Glomerular visceral epithelial cell (primary cell): ENCODE data around the gene APC2.
A peak's percentile ranks its signal among the peaks of the same experiment; 100 is the strongest.
"Not testable (repeated sequence)": the region's sequence is repeated elsewhere in the genome, so short reads cannot be mapped to it uniquely, and the experiment has no call there.

ENCODE experiments used
- DNase-seq: peaks from one replicate; pipeline ENCODE4 v3.0.0-alpha.2; 2016; ENCODE audit errors: extremely low spot score

APC2 gene

DNA sequence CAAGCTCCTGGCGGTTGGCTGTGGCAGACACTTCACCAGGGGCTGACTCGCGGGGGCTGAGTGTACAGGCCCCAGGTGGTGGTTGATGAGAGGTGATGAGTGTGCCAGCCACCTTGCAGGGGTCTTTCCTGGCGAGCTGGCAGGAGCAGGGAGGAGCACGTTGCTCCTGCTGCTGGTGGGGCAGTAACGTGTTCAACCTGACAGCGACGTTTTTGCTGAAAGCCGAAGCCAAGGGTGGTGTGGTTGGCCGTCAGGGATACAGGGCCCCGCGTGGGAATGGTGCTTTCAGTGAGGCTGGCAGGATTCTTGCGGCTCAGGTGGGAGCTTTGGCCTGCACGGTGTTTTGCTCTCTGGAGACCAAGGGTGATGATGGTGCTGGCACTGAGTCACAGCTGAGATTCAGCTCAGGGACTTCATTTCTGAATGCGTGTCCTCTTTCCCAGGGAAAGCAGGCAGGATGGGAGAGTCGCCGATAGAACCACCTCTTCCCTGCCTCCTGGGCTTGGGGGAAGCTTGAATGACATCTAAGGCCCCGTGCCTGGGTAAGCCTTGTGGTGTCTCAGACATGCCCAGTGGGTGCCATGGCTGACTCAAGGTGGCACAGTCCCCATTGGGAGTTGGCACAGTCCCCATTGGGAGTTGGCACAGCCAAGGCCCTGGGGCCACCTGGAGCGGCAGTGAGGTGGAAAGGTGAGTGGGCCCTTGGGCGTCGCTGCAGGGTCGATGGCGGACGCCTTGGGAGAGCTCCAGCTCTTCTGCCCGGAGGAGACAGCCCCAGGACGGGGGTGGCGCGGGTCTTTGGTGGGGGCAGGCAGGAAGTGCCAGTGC is 33.7 kb upstream of the APC2 start:
- peak; percentile 32 for DNase-seq

DNA sequence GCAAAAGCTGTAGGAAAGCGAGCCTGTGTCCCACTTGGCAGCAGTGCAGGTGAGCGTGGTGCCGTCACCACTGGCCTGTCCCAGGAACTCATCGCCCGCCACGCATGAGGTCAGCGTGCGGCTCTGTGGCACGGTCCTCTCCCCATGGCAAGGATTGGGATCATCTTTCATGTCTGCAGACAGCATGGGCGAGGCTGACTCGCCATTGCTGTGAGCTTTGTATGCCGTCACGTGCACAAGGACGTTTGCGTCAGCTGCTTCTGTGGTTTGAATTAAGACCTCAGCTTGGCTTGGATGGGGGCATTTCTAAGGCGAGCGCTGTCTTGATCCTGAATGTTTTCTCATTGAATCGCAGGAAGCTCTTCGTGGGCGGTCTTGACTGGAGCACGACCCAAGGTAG is 32.8 kb upstream of the APC2 start:
- DNase-seq = no peak

DNA sequence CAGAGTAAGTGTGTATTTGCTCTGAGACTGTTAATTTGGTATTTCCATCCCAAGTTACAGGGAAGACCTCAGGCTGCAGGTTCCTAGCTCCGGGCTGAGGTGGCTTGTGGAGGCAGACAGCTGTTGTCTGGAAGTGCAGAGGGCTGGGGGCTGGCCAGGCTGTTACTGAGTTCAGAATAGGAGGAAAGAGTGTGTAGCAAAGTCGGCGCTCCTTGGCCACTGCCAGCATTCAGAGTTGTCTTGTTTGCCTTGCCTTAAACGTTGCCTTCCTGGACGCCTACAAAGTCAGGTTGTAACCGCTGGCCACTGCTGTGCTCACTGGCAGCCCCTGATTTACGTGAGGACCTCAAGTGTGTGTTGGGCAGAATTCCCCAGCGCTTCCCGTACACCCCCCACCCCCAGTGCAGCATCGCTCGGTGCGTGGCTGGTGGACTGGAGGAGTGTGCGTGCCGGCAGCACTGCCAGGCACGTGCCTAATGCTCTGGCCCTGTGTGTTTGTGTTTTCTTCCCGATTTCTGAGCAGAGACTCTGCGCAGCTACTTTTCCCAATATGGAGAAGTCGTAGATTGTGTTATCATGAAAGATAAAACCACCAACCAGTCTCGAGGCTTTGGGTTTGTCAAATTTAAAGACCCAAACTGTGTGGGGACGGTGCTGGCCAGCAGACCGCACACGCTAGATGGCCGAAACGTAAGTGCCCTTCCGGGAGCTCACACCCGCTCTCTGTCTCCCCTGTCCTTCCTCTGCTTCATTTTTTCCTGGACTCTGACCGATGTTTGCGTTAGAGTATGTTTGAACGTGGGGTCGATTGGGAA is 32.0 kb upstream of the APC2 start:
- DNase-seq = no peak

DNA sequence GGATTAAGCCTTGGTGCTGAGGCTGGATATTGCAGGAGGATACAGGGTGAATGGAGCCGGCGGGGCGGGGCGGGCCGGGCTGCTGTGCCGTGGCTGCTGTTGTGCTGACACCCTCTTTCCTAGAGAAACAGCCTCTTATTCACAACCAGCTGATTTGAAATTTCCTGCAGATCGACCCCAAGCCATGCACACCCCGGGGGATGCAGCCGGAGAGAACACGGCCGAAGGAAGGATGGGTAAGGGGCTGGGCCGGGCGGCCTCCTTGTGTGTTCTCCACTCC is 31.5 kb upstream of the APC2 start:
- no peak for DNase-seq

DNA sequence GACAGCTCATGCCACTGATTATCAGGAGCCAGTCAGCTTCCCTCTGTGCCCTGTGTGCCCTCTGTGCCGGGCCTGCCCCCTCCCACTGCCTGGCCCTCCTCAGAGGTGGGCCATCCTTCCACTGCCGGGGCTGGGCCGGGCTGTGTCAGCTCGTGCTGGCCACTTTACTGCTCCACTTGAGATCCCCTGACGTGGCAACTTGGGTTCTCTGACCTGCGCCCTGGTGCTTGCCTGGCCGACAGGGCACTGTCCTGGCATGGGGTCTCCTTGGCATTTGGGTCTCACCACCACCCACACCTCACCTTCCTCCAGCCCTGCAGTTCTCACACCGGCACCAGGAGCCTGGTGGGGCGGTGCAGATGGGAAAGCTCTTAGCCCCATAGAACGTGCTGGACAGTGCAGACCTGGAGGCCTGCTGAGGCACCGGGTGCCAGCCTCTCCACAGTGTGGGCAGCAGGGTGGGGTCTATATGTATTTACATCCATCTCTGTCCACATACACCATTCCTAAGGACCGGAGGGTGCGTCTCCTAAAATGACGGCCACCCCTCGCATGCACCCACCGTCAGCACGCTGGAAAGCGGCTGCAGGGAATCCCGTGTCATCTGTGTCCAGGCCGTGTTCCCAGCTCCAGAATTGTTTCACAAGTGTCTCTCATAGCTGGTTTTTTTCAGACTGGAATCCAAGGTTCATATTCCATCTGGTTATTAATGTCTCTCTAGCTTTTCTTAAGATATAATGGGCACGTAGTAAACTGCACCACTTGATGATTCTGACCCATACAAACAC is 30.8 kb upstream of the APC2 start:
- no peak for DNase-seq

DNA sequence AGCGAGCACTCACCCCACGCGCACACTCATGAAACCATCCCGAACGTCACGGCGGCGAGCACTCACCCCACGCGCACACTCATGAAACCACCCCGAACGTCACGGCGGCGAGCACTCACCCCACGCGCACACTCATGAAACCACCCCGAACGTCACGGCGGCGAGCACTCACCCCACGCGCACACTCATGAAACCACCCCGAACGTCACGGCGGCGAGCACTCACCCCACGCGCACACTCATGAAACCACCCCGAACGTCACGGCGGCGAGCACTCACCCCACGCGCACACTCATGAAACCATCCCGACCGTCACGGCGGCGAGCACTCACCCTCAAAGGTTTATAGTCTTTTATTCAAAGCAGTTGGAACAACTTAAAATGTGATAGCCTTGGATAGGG is 29.8 kb upstream of the APC2 start:
- DNase-seq = not testable (repeated sequence)

DNA sequence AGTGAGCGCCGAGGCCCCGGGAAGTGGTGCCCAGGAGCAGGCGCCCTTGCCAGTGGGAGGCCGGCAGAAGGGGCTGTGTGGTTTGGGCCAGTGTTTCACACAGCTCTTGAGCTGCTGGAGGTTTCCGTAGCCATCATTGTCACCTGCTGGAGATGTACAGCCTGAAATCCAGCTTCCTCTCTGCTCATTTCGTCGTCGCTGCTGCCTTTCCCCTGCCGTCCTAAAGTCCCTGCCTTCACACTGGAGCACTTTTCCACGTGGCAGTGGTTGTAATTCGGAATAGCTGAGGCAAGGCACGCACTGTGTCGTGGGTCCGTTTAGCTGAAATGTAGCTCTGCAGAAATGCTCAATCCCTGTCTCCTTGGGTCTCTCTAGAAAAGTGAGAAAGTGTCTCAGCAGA is 29.3 kb upstream of the APC2 start:
- DNase-seq = no peak

DNA sequence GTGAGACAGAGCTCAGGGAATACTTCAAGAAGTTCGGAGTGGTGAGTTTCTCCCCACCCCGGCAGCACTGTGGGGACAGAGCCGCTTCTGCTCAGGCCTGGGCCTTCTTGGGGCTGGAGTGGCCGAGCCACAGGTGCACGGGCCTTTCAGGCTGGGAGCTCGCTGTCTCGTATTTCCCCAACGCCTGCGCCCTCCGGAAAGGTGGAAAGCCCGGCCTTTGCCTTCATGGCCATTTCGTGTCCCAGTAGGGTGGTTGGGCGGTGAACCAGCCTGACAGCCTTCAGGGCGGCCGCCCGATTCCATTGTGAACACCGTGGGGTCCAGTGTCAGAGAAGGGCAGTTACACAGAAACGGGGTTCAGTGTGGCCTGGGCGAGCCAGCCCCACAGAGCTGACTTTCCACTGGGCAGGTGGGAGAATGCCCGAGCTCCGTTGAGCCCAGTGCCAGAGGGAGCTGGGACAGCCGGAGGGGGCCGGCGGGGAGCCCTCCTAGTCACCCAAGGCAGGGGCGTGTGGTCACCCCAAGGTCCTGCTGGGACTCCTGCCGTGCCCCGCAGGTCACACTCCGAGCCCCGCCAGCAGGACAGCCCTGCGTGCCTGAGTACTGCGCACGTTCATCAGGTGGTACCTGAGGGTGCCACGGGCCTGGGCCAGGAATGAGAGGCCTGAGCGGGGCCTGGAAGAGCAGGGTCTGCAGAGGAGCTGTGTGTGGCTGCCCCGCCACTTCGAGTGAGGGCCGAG is 28.5 kb upstream of the APC2 start:
- no peak for DNase-seq

DNA sequence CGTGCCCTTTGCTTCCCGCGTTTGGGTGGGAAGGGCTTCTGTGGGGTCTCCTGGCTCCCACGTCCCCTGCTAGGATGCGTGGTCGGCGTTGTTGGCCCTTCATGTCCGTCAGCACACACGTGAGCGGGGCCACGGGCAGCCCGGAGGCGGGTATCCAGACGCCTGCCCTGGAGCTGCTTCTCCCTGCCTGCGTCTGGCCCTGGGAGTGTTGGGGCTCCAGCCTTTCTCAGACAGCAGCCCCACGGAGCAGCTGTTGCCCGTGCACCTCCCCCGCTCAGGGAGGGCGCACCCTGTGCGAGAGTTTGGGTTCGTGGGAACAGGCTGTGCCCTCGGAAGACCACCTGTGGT is 28.0 kb upstream of the APC2 start:
- no peak for DNase-seq

DNA sequence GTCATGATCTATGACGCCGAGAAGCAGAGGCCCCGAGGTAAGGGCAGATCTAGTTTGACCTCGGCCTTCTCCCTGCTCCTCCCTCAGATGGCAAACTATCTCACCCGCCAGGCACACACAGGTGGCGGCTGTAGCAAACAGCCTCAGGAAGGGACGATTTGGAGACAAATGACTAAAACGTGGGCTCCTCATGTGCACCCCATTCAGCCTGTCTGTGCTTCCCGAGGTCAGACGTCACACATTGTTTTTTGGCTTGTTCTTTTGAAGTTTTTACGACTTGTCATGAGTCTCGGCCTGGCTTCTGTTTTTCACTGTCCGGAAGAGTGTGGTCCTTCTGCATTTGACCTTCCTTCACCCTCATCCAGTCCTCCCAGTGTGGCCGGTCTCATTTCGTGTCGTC is 27.6 kb upstream of the APC2 start:
- no peak for DNase-seq

DNA sequence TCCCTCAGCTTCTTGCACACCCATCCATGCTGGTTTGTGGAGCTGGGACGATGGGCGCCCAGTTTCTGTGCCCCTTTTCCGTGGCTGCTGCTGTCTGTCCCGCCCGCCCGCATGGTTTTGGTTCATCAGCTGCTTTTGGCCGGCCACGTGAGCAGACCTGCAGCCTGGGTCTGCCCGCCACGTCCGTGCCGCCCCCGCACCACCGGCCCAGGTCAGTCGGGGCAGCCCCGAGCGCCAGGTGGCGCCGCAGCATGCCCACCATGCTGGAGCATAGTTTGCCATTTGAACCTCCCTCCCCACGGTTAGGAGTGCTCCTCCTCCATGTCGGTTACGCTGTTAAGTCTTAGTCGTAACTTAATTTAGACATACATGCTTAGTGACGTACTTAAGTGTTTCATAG is 27.0 kb upstream of the APC2 start:
- no peak for DNase-seq

DNA sequence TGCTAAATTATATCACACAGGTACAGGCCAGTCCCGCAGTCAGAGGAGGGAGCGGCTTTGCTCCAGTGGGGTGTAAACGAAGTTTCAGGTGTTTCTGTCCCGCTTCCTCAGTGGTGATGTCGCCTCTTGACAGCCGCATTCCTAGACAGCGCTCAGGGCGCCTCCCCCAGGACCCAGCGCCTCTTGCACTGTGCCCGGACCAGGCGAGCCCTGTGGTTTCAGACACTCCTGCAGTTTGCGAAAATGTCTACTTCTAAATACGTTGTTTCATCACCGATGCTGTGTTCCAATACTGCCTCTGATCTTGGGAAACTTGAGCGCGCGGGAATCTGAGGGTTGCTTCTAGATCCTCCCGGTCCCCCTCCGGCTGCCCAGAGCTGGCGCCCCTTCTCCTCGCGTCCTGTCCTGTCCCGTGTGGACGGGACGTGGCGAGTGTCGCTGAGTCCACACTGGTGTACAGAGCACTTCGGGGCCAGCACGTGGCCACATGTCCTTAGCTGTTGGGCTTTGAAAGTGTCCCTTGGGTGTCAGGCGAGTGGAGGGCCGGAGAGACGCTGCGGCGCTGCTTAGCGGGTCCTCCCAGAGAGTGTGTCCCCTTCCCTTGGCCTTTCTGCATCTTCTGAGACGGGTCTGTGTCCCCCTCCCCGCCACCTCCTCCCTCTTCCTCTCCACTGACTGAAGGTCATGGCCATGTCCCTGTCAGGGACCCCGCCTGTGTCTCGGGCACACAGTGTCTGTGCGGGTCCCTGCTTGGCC is 26.3 kb upstream of the APC2 start:
- DNase-seq = no peak

DNA sequence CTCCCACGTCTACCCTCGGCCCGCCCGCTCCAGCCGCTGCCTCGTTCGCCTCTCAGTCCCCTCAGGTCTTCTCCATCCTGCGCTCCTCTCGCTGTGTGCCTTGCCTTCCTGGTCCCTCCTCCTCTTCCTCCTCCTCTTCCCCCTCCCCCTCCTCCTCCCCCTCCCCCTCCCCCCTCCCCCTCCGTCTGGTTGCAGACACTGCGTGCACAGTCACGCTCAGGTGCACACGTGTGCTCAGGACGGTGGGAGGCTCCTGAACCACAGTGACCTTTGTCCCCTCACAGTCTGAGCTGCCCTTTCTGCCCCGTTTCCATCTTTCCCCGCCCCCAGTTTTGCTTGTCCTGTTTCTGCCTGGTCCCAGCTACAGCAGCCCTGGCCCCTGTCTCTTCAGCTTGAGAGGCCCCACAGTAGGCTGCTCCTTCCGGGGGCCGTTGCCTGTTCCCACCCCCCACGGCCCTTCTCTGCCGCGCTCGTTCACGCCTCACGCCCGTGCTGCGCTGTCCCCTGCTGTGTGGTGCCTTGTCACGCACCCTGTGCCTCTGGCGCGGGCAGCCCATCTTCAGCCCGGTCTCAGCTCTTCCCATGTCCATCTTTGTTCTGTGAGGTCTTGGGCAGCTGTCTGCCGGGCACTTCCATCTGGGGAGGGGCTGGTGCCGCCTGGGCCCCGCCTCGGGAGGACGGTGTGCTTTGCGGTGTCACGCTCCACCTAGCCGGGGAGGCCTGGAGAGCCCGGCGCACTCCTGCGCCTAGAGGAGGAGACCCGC is 25.5 kb upstream of the APC2 start:
- DNase-seq = no peak

DNA sequence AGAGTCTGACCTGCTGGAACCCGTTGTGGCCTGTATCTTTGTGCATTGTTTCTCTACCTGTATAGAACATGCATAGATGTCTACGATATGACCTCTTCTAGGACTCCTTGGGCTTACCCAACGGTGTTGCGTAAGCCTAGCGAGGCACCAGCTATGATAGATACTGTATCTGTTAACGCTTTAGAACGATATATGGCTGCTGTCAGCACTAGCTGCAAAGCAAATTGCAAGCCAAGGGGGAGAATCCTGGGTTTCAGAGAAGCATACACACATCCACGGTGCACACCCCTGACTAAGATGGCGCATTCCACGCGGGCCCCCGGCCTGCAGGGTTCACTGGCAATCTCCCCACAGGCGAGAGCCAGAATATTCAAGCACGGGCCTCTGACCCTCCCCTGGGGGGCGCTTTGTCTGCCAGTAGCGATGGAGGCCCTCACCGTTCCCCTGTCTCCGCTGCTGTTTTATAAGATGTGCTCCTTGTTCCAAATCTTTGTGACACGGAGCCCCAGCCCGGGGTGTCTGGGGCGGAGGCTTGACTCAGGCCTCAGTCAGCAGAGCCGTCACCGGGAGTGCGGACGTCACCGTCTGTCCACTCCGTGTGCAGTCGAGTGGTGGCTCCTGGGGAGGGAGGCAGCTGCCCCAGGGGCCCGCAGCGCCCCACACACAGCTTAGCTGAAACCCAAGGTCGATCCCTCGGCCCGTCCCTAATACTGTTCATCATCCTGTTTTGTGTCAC is 24.7 kb upstream of the APC2 start:
- no peak for DNase-seq

DNA sequence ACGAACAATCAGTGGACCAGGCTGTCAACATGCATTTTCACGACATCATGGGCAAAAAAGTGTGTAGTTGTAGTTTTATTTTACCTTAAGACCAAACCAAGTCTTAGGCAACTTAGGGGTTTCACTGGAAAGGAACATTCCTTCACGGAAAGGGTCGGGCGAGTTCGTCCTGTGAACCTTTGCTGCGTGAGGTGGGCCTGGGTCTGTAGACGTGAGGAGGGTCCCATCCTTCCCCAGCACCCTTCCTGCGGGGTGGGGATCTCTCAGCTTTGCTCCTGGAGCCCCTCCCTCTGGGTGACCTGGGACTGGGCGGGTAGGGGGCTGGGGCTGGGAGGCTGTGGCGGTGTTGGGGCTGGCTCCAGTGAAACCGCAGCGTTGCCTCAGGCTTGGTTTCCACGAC is 24.0 kb upstream of the APC2 start:
- DNase-seq = no peak

DNA sequence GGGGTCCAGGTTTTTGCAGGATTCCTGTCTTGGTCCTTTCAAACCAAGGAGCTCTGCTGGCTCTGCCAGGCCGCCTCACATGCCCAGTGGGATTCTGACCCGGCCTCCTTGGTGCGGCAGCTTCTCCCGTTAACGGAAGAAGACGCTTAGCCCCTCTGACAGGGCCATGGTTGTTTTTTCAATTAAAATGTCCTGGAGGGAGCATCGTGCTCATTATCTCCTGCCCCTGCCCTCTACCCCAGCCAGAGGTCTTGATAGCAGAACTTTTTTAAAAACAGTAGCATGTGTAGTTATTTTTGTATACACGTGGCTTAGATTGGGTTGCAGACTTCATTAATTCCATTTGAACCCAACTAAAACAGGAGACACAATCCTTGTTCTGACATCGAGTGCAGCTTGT is 23.2 kb upstream of the APC2 start:
- DNase-seq = no peak

DNA sequence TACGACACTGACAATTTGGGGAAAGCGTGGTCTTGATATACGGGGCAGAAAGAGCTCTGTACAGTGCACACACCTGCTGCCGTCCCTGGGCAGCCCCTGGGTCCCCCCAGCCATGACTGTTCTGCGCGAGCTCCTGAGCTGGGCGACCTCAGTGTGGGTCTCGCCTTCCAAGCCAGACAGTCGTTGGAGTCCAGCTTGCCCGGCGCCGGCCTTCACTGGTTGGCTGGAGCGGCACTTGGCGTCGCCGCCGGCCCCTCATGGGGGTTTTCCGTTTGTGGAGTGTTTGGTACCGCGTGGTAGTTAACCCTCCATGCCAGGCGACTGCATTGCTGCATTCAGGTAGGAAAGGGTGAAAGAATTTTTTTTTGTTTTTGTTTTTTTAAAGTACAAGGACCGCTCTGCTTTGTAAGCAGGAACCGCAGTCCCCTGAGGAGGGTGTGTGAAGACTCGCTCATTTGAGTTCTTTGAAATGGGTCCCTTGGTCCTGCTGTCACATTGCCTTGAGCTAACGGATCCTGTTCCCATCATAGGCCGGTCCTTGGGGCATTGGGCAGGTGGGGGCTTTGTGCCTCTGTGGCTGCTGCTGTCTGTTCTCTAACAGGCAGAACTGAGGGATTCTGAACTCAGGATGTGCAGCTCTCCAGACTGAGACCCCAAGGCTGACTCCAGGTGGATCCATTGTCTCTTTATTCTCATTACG is 22.6 kb upstream of the APC2 start:
- no peak for DNase-seq

DNA sequence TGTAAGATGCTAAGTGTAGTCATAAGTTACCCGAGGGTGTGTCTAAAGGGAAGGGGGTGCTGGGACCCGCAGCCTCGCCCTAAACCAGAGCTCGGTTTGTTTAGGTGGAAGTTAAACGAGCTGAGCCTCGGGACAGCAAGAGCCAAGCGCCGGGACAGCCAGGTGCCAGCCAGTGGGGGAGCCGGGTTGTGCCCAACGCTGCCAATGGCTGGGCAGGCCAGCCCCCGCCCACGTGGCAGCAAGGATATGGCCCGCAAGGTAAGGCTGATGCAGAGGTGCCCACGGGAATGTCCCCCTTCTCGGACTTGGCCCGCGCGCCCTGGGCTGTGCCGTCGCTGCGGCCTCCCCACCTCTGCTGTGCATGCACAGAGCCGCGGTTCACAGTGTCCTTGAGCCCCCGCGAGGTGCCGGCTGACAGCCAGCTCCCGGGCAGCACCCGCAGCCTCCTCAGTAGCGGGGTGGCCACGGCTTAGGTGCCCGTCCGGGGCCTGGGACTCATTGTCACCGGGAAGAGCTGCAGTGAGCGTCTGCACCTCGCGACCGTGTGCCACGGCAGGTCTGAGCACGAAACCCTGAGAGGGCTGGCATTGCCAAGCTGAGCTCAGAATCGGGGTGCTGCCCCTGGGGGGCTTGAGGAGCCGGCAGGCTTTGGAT is 21.1 kb upstream of the APC2 start:
- DNase-seq = no peak

DNA sequence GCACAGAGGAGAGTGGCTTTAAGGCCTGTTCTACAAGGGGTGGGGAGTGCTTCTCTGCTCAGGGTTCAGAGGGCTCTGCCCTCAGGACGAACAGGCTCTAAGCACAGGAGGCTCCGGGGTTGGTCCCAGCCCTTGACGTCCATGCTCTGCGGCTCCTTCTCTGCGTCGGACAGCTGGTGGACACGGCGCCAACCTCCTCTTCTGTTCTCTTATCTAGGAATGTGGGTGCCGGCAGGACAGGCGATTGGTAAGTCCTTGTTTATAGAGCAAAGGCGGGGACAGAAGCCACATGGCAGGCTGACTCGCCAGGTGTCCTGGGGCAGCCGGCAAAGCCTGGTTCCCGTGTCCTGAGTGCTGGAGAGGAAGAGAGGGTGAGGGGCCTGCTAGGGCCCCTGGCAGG is 20.2 kb upstream of the APC2 start:
- DNase-seq = no peak
